Hematopoietic multipotent progenitor cell treated with erythropoietin and hydrocortisone succinate and interleukin-3 and kit ligand, for 6 days (in vitro differentiated cells): ENCODE measurements around the gene SEZ6L.
A peak's percentile ranks its signal among the peaks of the same experiment; 100 is the strongest.

ENCODE experiments used
- DNase-seq: peaks from one replicate; pipeline ENCODE4 v3.0.0-alpha.2; 2015

SEZ6L gene

DNA sequence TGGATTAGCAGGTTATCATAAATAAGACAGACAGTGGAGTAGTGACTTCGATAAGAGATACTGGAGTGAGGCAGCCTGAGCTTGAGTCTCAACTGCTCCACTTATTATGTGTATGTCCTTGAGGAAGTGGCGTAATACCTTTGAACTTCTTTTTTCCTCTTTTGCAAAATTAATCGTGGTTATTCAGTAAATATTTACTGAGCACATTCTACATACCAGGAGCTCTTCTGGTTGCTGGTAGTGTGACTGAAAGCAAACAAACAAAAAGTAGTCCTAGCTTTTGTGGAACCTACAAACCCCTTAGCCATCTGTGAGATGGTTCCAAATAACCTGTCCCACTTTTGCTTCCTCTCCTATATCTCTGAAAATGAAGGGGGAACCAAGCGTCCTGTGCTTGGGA, 134.2 kb downstream of the SEZ6L start:
- no peak for DNase-seq

DNA sequence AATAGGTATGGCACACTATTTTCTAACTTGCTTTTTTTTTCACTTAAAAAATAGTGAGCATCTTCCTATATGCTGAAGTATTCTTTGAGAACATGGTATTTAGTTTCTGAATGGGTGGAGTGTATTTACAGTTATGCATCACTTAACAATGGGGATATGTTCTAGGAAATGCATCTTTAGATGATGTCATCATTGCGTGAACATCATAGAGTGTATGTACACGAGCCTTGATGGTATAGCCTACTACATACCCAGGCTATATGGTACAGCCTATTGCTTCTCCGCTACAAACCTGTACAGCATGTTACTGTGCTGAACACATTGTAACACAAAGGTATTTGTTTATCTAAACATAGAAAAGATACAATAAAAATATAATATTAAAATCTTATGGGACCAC, 135.5 kb downstream of the SEZ6L start:
- no peak for DNase-seq

DNA sequence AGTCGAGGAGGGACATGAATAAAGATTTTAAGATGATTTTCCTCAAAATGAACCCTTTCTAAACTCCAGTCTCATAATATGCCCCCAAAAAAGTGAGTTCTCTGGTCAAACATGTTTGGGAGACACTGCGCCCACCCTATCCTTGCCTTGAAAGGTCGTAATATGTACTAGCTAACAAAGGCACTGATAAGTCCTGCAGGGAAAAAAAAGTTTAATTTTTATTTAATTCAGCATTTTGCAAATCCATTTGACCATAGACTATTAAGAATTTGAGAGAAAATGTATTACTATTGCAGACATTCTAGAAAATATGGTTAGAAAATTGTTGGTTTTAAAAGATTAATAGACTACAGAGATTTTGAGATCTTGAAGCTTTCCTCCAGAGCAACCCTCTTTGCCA, 139.2 kb downstream of the SEZ6L start:
- no peak for DNase-seq

DNA sequence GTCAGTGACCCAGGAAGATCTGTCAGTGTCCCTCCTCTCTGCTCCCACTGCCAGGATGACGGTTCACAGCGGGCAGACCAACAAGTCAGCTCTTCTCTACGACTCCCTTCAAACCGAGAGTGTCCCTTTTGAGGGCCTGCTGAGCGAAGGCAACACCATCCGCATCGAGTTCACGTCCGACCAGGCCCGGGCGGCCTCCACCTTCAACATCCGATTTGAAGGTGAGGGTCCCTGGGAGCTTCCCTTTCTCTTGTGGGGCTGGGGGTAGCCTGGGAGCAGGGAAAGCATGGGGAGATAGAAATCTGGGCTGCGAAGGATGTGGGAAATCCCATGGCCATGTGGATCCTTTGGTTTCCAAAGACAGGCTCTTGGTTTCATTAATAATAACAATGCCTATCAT, 141.4 kb downstream of the SEZ6L start:
- DNase-seq = no peak

DNA sequence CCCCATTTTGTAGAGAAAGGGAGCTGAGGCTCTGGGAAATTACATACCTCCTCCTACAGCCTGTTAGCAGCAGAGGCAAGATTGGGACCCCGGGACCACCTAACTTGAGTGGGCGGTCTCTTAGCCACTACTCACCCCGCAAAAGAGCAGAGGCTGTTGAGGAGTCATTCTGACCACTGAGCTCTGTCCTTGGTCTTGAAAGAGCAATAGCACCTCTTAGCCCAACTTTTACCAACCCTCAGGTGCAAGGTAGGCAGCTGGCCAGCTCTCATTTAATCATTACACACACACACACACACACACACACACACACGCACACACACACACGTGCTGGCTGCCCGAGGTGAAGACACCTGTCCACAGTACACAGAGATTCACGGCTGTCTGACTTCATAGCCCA, 144.0 kb downstream of the SEZ6L start:
- no peak for DNase-seq

DNA sequence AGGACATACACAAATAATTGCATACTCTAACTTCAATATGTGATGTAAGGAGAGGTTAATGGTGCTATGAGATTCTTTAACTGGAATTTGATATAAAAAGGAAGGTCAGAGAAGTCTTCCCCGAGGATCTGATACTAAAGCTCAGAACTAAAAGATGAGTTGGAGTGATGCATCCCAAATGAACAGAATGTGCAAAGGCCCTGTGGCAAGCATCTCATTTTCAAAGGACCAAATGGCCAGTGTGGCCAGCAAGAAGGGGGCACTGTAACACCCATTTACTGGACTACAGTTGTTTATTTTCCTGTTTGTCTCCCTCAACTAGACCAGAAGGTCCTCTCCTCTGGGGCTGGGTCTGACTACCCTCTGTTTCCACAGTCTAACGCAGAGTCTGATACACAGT, 144.9 kb downstream of the SEZ6L start:
- no peak for DNase-seq

DNA sequence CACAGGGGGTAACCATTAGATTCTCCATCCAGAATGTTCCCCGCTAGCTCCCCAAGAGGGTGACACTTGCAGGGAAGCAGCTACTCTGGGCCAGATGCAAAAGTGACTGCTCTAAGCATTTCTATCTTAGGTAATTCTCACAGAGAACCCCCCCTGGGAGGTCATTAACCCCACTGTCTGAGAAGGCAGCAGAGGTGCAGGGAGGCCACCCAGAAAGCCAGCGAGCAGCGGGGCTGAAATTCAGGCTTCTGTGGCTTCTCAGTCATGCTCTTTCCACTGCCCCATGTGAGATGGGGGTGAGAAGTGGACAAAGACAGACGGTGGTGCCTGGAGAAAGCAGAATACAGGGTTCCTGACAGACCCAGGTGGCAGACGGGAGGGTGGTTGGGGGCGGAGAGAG, 145.4 kb downstream of the SEZ6L start:
- DNase-seq = no peak

DNA sequence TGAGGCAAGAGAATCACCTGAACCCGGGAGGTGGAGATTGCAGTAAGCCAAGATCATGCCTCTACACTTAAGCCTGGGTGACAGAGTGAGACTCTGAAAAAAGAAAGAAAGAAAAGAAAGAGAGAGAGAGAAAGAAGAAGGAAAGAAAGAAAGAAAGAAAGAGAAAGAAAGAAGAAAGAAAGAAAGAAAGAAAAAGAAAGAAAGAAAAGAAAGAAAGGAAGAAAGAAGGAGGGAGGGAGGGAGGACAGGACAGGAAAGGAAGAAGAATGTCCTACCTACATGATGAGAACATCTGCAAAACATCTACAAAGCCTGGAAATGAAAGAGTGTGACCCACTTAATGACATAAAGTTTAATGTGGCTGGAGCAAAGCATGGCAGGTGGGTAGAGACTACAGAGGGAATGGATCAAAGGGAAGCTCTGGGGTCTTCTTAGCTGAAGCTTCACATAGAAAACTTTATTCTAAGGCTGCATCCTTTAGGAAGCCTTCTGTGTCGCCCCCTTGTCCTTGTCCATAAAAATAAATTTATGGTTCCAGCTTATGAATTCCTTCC, 147.5 kb downstream of the SEZ6L start:
- DNase-seq = no peak

DNA sequence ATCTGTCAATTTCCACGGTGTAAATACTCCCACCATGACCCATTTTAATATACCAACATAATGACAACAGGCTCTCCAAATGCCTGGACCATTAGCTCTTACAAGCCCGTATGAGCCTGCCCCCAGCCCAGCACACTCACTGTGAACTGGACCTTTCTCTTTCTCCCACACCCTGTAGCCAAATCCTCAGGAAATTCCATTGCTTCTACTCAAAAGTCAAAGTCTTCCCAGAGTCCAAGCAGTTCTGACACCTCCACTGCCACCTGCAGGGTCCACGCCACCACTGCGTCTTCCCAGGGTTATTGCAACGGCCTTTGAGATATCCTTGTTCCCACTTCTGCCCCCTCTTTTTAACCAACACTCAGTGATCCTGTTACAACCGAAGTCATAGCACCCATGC, 149.7 kb downstream of the SEZ6L start:
- DNase-seq = no peak

DNA sequence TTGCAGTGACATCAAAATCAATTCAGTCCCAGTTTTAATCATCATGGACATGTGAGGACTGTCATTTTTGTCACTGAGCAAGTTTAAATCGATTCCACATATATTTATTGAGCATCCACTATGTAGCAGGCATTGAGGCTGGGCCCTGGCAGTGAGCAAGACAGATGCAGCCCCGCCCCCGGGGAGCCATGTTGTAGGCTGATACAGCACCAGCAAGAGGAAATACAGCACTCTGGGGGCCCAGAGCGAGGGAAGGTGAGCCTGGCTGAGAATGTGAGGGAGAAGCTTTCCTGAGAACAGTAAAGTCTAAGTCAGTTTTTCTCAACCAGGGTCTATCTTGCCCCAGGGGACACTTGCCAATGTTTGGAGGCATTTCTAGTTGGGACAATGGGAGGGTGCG, 151.2 kb downstream of the SEZ6L start:
- DNase-seq = no peak

DNA sequence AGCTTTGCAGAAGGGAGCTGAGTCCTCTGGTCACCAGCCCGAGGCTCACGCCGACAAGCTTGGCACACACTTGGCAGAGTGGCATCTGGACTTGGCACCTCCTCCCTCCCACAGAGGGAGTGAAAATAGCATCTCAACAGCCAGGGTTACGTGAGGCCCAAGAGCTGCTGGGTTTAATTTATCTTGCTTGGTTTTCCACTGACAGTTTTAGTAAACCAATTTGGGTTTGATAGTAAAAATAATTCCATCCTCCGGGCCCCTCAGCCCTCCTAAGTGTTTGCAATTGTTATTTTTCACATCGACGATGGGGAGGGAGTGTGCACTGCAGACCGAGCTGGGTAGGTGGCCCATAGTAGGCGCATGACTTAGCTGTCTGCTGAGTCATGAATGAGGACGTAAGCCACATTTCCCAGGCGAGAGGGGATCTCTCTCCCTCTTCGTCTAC, 152.2 kb downstream of the SEZ6L start:
- DNase-seq = no peak

DNA sequence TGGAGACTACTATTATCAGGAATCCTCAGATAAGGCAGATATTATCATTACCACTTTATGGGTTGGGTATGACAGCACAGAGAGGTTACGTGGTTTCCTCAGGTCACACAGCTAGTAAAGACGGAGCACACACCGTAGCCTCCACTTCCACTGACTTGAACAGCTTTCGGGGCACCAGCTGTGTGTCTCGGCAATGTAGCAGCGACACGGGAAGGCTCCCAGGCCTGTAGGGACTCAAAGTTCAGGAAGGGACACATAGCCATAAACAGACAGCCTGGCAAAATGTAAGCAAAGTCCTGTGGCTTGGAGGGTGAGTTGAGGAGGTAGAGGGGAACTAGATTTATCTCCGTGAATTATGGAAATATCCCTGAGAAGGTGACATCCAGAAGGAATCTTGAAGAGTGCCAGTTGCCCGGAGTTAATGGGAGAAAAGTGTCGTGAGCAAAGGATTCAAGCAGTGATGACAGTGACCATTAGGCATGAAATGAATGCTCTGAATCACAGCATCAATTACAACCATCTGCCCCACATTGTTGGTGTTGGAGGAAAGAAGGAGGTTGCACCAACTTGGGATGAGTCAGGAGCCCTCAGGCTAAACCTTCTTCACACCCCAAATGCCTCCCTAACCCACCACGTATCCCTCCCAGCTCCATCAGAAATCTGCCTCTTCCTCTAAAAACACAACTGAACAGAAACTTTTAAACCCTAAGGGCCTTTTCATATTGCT, 153.1 kb downstream of the SEZ6L start:
- DNase-seq = no peak

DNA sequence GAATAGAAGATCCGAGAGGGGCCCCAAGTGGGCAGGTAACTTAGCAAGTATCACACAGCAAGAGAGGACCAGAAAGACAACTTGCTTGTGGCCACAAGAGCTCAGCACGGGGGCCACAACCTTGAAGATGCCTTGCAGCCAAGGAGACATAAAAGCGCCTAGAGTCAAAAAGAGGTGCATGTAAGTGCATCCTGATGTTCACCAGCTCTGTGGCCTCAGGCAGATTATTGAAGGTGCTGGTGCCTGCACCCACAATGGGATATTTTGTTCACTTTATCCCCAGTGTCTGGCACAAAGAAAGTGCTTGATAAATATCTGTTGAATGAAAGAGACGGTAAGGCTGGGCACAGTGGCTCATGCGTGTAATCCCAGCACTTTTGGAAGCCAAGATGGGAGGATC, 153.8 kb downstream of the SEZ6L start:
- DNase-seq = no peak

DNA sequence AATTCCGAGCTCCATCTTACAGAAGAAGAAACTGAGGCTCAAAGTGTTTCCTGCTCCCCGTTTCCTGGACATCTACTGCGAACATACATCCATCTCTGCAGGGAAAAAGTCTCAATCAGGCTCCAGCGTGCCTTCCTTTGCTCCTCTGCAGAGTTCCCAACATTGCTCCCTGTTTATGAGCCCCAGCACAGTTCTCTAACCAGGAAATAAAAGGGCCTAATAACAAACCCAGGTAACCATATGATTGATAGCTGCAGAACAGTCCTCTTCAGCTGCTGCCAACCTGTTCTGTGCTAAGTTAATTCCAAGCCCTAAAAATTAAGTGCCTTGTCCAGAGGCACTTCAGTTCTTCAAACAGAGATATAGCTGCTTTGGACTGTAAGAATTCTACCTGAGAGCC, 154.9 kb downstream of the SEZ6L start:
- no peak for DNase-seq

DNA sequence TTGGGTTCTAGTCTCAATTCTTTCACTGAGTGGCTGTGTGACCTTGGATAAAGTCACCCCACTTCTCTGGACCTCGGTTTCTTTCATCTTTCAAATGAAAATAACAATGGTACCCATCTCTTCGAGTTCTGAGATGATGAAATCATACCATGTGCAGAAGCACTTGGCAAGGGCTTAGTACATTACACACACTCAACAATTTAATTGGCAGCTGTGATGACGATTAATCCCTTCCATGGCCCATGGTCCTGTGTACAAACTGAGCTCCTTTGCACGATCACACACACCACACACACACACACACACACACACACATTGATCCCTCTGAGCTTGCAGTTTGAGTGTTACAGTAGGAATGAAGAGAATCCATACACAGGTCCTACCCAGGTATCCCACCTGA, 156.4 kb downstream of the SEZ6L start:
- DNase-seq = no peak

DNA sequence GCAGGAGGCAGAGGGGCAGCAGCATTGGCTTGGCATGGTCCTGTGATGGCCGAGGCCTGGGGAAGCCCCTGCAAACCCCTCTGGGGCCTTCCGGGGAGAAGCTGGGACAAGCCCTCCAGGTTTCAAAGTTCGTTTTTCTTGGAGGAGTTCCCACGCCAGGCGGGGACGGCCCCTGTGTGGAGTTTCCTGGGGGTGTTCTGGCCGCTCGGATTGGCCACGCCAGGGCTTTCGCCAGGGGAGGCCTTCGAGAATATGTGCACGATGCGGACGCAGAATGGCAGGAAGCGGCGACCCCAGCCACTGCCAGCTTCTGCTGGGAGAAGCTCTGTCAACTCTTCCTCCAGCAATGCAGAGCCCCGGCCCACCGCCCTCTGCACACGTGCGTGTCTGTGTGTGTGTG, 157.5 kb downstream of the SEZ6L start:
- DNase-seq = no peak

DNA sequence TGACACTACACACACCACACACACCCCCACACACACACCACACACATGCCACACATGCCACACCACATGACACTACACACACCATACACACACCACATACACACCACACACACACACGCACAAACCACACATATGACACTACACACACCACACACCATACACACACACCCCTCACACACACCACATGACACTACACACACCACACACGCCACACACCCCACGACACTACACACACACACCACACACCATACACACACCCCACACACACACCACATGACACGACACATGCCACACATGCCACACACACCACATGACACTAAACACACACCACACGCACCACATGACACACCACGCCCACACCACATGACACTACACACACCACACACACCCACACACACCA, 158.0 kb downstream of the SEZ6L start:
- DNase-seq = no peak

DNA sequence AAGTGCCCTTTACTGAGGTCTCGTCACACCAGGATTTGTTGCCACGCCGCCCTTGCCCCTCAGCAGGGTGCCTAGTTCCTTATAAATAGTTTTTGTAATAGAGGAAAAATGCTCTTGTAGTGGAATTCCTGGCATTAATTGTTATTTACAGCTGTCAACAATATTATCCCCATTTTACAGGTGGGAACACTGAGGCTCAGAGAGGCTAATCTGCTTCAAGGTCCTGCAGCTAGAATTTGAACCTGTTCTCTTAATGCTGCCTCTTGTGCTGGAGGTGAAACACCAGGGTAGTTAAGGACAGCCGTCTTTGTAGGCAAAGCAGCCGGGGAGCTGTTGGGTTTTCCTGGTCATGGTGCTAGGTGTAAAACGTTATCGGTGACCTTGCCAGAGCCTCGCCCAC, 159.0 kb downstream of the SEZ6L start:
- DNase-seq = no peak

DNA sequence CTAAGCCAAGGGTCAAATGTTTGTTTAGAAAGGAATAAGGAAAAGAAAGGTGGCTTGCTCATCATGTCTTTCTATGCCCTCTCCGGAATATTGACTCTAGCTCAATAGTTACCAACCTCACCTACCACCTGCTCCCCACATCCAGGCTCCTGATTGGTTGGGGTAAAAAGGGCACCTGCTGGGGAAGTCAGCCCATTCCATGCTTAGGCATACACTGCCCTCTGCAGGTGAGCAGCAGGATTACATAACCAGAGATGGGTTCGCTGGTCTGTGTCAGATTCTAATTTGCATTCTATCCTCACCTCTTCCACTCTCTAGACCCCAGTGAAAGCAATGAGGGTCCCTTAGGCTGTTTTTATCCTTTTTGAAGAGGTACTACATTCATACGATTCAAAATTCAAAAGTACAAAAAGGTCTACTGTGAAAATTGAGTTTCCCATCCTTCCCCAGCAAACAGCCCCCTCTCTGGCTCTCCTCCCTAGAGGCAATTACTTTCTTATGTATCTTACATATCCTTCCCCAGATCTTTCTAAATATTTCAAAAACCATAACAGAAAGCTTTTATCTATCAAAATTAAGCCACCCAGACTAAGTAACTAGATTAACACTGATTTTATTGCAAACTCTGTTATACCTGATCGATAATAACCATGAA, 161.8 kb downstream of the SEZ6L start:
- peak; percentile 71 for DNase-seq

DNA sequence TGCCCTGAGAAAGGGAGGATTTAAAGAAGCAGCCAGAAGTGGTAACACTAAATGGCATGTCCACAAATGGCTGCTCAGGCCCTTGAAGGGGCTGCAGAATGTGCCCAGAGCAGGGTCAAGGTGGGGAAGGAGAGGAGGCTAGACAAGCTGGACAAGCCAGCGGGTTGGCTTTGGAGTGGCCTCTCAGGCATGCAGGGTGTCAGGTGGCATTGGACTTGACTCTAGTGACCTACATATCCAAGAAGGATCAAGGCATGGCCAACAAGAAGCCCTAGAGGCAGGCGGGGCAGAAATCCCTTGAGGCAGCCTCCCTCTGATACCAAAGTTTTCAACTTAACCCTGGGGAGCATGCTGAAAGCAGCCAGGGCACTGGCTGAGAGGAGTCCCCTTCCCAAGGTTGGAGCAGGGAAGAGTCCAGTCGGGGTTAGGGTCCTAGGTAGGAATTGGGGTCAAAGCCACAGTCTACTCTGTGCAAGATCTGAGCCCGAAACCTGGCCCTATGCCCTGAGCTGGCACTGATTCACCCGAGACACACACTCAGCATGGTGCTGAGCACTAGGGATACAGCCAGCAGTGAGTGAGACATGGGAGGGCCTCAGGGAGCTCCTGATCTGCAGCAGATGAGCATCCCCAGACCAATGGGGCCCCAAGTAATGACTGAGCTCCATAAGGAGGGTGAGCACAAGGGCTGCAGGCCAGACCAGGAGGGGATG, 164.0 kb downstream of the SEZ6L start:
- no peak for DNase-seq

DNA sequence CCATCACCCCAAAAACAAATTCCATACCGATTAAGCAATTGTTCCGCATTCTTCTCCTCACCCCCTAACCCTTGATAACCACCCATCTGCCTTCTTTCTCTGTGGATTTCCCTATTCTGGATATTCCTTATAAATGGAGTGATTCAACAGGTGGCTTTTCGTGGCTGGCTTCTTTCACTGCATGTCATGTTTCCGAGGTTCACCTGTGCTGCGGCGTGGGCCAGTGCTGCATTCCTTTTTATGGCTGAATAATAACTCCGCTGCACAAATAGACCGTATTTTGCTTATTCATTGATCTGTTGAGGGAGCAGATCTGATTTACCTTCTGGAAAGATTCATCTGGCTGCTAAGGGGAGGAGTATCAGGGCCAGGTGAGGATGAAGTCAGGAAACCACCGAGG, 165.0 kb downstream of the SEZ6L start:
- DNase-seq = no peak

DNA sequence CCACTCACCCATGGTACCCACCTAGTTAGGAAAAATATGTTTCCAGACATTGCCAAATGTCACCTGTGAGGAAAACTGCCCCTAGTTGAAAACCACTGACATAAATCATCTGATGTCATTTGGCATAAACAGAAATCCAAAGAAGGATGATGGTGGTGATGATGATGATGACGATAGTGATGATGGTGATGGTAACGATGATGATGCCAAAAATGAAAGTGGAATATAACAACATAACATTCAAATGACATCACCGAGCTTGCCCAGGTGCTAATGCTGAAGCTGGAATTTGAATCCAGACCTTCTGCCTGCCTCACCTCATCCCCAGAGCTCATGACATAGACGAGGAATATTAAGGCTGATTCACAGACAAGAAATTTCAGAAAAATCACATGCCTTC, 167.5 kb downstream of the SEZ6L start:
- DNase-seq = no peak

DNA sequence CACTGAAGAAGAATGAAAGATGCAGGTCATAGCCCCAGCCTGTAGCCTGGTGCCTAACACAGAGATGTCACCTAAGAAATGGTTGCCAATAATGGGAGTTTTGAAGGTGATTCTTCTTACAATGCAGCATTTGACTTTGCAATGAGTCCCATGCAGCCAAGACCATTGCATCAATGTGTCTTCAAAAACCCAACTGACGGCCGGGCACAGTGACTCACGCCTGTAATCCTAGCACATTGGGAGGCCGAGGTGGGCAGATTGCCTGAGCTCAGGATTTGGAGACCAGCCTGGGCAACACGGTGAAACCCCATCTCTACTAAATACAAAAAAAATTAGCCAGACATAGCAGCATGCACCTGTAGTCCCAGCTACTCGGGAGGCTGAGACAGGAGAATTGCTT, 170.5 kb downstream of the SEZ6L start:
- no peak for DNase-seq
